Sigmoid colon (tissue), 7 donors: ENCODE data around the gene SLC52A3. TPM values are rescaled to one million over a fixed set of nuclear protein-coding genes. Genes with fewer than 3 reads are reported as not detected.
"Not testable (repeated sequence)": the region's sequence is repeated elsewhere in the genome, so short reads cannot be mapped to it uniquely, and the experiment has no call there.

Experiments used
- DNase-seq: peaks from one replicate; pipeline ENCODE4 v3.0.0-alpha.2; 2019
- H3K27ac ChIP-seq, 4 donors: fragments of 200-600 bp; sonication (generic); one replicate each; pipeline ENCODE4 v1.5.1; 2016 to 2019; ENCODE audit warnings: mild to moderate bottlenecking in 1 of 4
- H3K27me3 ChIP-seq, 3 donors: fragments of 200-600 bp; sonication (generic); one replicate each; pipeline ENCODE4 v1.5.1; 2019; ENCODE audit warnings: mild to moderate bottlenecking in 1 of 3
- H3K36me3 ChIP-seq, 4 donors: fragments of 200-600 bp; sonication (generic); one replicate each; pipeline ENCODE4 v1.5.1; 2016 to 2019
- H3K4me1 ChIP-seq, 4 donors: fragments of 200-600 bp; sonication (generic); one replicate each; pipeline ENCODE4 v1.5.1; 2017 to 2019
- H3K4me3 ChIP-seq, 4 donors: fragments of 200-600 bp; sonication (generic); one replicate each; pipeline ENCODE4 v1.5.1; 2017 to 2019; ENCODE audit warnings: mild to moderate bottlenecking in 2 of 4, moderate library complexity in 1 of 4
- H3K9me3 ChIP-seq, 4 donors: fragments of 200-600 bp in 3 of 4; sonication (generic) in 3 of 4; one replicate each; pipeline versions ENCODE4 v1.5.1 to v1.6.1; 2013 to 2019
- EP300 ChIP-seq, 4 donors: sonication (generic); formaldehyde crosslinking; IDR thresholded peaks; one replicate each; pipeline ENCODE4 v1.6.1; 2017; ENCODE audit warnings: antibody characterized with exemption in 4 of 4
- POLR2A ChIP-seq, 2 donors: fragments of 450-650 bp; IDR thresholded peaks; one replicate each; pipeline ENCODE4 v1.6.1; 2016; ENCODE audit warnings: antibody characterized with exemption in 2 of 2, mild to moderate bottlenecking in 2 of 2, moderate library complexity in 2 of 2
- POLR2AphosphoS5 ChIP-seq, 4 donors: sonication (generic); formaldehyde crosslinking; IDR thresholded peaks; one replicate each; pipeline ENCODE4 v1.6.1; 2017; ENCODE audit warnings: antibody characterized with exemption in 4 of 4
- WGBS, 2 donors: extraction: QIAGEN DNeasy Blood & Tissue Kit; methylation state at CpG; one replicate each; pipeline ENCODE4 v1.1.7; 2013; 5-methylcytosine and 5-hydroxymethylcytosine counted together
- intact Hi-C: fragments of 100-400 bp; cut with DNase I; formaldehyde crosslinking; loops from one replicate; pipeline ENCODE4 v1.15.1; 2023
- polyA plus RNA-seq, 3 donors: library from polyadenylated mRNA; stranded (reverse); fragments of 200-250 nt; gene quantifications; one replicate each; pipeline ENCODE4 v1.2.3, GENCODE V29; 2013
- total RNA-seq, 4 donors: library from RNA; depleted of rRNA; stranded (reverse); fragments of >200 nt; gene quantifications; one replicate each; pipeline ENCODE4 v1.1.0, GENCODE V29; 2016
- TF ChIP-seq, protein P1 (sequence below), 4 experiments: fragments of 450-650 bp in 3 of 4; fragments of 200-600 bp in 1 of 4; IDR thresholded peaks; one replicate each; pipeline ENCODE4 v1.5.1; 2016 to 2019; ENCODE audit warnings: antibody characterized with exemption in 4 of 4, mild to moderate bottlenecking in 3 of 4, moderate library complexity in 2 of 4
- donor health status: healthy with polysubstance abuse.
- donor health status: Bipolar disorder and iron deficiency.
- donor health status: healthy.

The SLC52A3 gene
- total RNA-seq (under 1 TPM in 2 of 4 donors, not detected in 2; 0.16 to 0.36 TPM), polyA plus RNA-seq (10 to 100 TPM in 1 of 3 donors, 1 to 10 TPM in 2; 3.0 to 15.1 (median 5.3) TPM)

DNA sequence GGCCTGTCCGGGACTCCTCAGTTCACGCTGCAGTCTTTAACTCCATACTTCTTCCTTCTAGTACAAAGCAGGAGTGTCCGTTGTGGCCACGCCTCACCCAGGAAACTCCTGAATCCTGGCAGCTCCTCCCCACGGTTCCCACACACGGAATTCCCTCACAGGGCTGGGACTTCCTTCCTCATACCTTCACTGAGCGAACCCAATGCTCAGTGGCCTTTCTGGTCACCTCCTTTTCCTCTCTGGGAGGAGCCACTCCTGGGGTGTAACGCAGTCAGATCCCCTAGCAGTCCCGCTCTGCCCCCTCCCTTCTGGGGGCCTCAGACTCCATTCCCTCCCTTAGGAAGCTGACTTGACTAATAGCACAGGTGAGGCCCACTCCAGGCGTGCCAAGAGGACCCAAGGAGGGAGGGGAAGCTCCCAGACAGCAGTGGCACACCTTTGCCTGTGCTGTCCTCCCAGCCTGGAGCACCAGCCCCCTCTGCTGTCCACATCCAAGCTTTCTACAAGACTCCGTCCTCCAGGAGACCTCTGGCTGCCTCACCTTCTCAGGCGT, at the start of gene SLC52A3:
SLC52A3 (minus strand) TSS at position 75 of the 553 bp plus-strand sequence. CDS start 2,726 bp downstream, outside the sequence.
- Histone ChIP-seq H3K27ac (no peak within 1 kb of the TSS), H3K9me3 (no peaks in the 10 kb centered on the region), H3K4me1 (no peaks in the 10 kb centered on the region), H3K4me3 (peak within 1 kb of the TSS in 1 of 4 donors; percentile 7), H3K27me3 (peaks cover 0 to 6% (median 0%) of the 10 kb centered on the region in 3 donors), H3K36me3 (no peaks in the 10 kb centered on the region)
- DNase-seq, result no peak
- TF ChIP-seq POLR2A (IDR thresholded peaks at IDR 0.05) (peak in 1 of 2 donors; percentile 24), POLR2AphosphoS5 (IDR thresholded peaks at IDR 0.05) (no peak)
- TF ChIP-seq, protein P1, sequence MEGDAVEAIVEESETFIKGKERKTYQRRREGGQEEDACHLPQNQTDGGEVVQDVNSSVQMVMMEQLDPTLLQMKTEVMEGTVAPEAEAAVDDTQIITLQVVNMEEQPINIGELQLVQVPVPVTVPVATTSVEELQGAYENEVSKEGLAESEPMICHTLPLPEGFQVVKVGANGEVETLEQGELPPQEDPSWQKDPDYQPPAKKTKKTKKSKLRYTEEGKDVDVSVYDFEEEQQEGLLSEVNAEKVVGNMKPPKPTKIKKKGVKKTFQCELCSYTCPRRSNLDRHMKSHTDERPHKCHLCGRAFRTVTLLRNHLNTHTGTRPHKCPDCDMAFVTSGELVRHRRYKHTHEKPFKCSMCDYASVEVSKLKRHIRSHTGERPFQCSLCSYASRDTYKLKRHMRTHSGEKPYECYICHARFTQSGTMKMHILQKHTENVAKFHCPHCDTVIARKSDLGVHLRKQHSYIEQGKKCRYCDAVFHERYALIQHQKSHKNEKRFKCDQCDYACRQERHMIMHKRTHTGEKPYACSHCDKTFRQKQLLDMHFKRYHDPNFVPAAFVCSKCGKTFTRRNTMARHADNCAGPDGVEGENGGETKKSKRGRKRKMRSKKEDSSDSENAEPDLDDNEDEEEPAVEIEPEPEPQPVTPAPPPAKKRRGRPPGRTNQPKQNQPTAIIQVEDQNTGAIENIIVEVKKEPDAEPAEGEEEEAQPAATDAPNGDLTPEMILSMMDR (IDR thresholded peaks at IDR 0.05), result peak in 1 of 4 experiments; percentile 16
- intact Hi-C loops, result no loop called here
- 14 to 52% methylated on average over 12 of the region's 12 CpGs for WGBS, 2 donors

DNA sequence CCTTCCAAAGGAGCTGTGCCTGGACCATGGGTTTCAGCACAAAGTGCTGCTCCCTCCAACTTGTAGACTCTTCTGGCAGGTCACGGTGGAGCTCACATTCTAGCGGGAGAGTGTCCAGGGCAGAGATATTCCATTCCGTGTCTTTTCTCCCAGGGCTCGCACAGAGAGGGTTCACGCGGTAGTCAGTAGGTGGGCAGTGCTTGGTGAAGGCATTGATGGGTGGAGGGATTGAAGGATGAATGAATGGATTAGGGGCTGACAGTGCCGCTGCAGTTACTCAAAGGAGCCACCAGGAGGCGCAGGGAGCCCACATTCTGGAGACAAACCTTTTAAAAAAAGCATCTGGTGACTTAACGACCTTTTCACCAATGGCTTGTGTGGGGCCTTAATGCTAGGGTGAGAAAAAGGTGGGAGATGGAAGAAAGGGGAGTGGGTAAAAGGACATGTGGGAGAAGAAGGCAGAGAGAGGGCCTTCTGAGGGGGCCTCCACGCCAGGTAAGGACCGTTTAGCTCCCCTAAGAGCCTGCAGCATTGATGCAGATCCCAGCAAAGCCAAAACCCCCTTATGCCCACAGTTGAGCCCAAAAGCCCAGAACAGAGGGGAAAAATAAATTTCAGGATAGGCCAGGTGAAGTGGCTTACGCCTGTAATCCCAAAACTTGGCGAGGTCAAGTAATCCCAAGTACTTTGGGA, 47.8 kb upstream of the SLC52A3 start:
- Histone ChIP-seq H3K27ac (no peak overlapping the region), H3K36me3 (no peaks in the 10 kb centered on the region), H3K4me3 (no peak overlapping the region), H3K9me3 (no peaks in the 10 kb centered on the region), H3K4me1 (no peaks in the 10 kb centered on the region), H3K27me3 (peaks cover 0 to 46% (median 0%) of the 10 kb centered on the region in 3 donors)
- intact Hi-C loops, result loop anchor here (1.0 to 10.0 kb wide), 3 partner anchors 140 to 396 kb away; no protein-coding TSS in a partner anchor
- WGBS, 2 donors, result 31 to 33% methylated on average over 13 of the region's 13 CpGs
- no peak for DNase-seq
- TF ChIP-seq POLR2A (IDR thresholded peaks at IDR 0.05), result no peak
- TF ChIP-seq, protein P1 (IDR thresholded peaks at IDR 0.05), result peak; percentile 89 to 99 (median 98)

DNA sequence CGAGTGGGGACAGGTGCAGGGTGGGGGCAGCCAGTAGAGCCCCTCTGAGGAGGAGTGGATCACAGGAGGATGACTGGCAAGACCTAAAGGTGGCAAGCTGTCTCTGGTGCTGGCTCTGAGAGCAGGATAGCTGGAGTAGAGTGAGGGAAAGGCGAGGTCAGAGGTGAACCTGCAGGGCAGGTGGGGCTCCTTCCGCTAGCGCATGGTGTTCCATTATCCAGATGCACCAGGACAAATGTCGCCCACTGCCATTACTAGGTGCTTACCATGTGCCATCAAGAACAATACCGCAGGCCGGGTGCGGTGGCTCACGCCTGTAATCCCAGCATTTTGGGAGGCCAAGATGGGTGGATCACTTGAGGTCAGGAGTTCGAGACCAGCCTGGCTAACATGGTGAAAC, 46.9 kb upstream of the SLC52A3 start:
- no peaks in the 10 kb centered on the region for H3K4me1 ChIP-seq
- 88 to 92% methylated on average over 10 of the region's 10 CpGs for WGBS, 2 donors
- no peak overlapping the region for H3K4me3 ChIP-seq
- intact Hi-C loops, result loop anchor here (1.0 to 10.0 kb wide), 3 partner anchors 141 to 397 kb away; no protein-coding TSS in a partner anchor
- peaks cover 0 to 54% (median 3%) of the 10 kb centered on the region in 3 donors for H3K27me3 ChIP-seq
- no peaks in the 10 kb centered on the region for H3K9me3 ChIP-seq
- no peak for DNase-seq
- TF ChIP-seq POLR2AphosphoS5 (IDR thresholded peaks at IDR 0.05), result no peak
- no peak overlapping the region for H3K27ac ChIP-seq
- no peaks in the 10 kb centered on the region for H3K36me3 ChIP-seq

DNA sequence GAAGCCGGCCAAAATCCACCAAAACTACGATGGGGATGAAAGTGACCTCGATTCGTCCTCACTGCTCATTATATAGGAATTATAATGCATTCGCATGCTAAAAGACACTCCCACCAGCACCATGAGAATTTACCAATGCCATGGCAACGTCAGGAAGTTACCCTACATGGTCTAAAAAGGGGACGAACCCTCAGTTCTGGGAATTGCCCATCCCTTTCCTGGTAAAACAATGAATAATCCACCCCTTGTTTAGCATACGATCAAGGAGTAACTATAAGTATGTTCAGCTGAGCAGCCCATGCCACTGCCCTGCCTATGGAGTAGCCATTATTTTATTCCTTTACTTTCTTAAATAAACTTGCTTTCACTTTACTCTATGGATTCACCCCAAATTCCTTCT, 45.1 kb upstream of the SLC52A3 start:
- WGBS, 2 donors, result 78 to 79% methylated on average over 8 of the region's 8 CpGs
- no peaks in the 10 kb centered on the region for H3K9me3 ChIP-seq
- H3K27ac ChIP-seq, result no peak overlapping the region
- TF ChIP-seq POLR2AphosphoS5 (IDR thresholded peaks at IDR 0.05) (no peak), POLR2A (IDR thresholded peaks at IDR 0.05) (no peak), EP300 (IDR thresholded peaks at IDR 0.05) (no peak)
- TF ChIP-seq, protein P1 (IDR thresholded peaks at IDR 0.05), result no peak
- no peaks in the 10 kb centered on the region for H3K36me3 ChIP-seq
- no peak for DNase-seq
- intact Hi-C loops, result loop anchor here (10.0 kb wide), 1 partner anchor 291 kb away; no protein-coding TSS in a partner anchor
- peaks cover 0 to 64% (median 3%) of the 10 kb centered on the region in 3 donors for H3K27me3 ChIP-seq
- no peaks in the 10 kb centered on the region for H3K4me1 ChIP-seq
- H3K4me3 ChIP-seq, result no peak overlapping the region

DNA sequence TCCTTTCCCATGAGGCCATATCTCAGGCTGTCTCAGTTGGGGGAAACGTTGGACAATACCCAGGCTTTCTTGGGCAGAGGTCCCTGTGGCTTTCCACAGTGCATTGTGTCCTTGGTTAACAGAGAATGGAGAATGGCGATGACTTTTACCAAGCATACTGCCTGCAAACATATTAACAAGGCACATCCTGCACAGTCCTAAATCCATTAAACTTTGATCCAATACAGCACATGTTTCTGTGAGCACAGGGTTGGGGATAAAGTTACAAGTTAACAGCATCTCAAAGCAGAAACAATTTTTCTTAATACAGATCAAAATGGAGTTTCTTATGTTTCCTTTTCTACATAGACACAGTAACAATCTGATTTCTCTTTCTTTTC, 44.1 kb upstream of the SLC52A3 start:
- not testable (repeated sequence) for H3K27ac ChIP-seq, H3K36me3 ChIP-seq, DNase-seq, H3K4me1 ChIP-seq, H3K4me3 ChIP-seq, H3K9me3 ChIP-seq
- H3K27me3 ChIP-seq, result peaks cover 0 to 64% (median 3%) of the 10 kb centered on the region in 3 donors
- intact Hi-C loops, result loop anchor here (10.0 kb wide), 1 partner anchor 292 kb away; no protein-coding TSS in a partner anchor
- WGBS, 2 donors, result 51 to 65% methylated on average over 2 of the region's 2 CpGs

DNA sequence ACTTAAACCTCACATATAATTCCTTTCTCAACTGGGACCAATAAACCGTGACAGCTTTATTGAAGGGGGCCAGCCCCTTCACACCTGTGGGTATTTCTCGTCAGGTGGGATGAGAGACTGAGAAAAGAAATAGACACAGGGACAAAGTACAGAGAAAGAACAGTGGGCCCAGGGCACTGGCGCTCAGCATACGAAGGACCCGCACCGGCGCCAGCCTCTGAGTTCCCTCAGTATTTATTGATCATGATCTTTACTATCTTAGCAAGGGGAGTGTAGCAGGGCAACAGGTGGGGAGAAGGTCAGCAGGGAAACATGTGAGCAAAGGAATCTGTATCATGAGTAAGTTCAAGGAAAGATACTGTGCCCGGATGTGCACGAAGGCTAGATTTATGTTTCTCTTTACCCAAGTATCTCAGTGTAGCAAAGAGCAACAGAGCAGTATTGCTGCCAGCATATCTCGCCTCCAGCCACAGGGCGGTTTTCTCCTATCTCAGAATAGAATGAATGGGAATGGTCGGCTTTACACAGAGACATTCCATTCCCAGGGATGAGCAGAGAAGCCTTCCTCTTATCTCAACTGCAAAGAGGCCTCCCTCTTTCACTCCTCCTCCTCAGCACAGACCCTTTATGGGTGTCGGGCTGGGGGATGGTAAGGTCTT, 43.6 kb upstream of the SLC52A3 start:
- H3K27ac ChIP-seq, DNase-seq, H3K36me3 ChIP-seq, H3K4me1 ChIP-seq, H3K9me3 ChIP-seq, H3K4me3 ChIP-seq: not testable (repeated sequence)
- peaks cover 0 to 62% (median 3%) of the 10 kb centered on the region in 3 donors for H3K27me3 ChIP-seq
- WGBS, 2 donors, result 77 to 83% methylated on average over 13 of the region's 13 CpGs
- intact Hi-C loops, result loop anchor here (10.0 kb wide), 1 partner anchor 293 kb away; no protein-coding TSS in a partner anchor
